NCI-H524 (cell line): ENCODE measurements around the gene ITGB5.
A peak's percentile ranks its signal among the peaks of the same experiment; 100 is the strongest.
"Not testable (repeated sequence)": the region's sequence is repeated elsewhere in the genome, so short reads cannot be mapped to it uniquely, and the experiment has no call there.

Experiments used
- DNase-seq, 2 experiments: peaks; one replicate each; lab custom pipeline; 2025; lab: John Stamatoyannopoulos, UW

Gene ITGB5

DNA sequence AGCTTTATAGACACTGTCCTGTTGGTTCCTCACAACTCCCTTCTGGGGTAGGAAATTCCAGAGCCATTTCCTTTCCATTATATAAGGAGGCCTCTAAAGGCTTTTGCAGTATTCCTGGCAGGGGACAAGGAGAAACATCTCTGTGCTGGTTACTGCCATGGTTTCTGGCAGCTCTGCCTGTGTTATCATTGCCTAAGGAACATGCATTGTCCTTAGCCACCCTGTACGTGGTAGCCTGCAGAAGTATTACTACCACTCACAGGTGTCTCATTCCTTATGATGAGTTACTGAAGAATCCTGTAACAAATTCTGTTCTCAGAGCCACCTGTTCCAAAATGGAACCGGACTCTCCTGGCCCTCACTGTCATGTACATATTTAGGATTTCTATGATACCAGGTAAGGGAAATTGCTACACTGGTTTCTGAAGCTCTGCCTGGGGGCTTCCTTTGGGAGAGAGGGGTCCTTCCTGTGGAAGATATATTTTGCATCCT, 98.9 kb downstream of the ITGB5 start:
- no peak for DNase-seq

DNA sequence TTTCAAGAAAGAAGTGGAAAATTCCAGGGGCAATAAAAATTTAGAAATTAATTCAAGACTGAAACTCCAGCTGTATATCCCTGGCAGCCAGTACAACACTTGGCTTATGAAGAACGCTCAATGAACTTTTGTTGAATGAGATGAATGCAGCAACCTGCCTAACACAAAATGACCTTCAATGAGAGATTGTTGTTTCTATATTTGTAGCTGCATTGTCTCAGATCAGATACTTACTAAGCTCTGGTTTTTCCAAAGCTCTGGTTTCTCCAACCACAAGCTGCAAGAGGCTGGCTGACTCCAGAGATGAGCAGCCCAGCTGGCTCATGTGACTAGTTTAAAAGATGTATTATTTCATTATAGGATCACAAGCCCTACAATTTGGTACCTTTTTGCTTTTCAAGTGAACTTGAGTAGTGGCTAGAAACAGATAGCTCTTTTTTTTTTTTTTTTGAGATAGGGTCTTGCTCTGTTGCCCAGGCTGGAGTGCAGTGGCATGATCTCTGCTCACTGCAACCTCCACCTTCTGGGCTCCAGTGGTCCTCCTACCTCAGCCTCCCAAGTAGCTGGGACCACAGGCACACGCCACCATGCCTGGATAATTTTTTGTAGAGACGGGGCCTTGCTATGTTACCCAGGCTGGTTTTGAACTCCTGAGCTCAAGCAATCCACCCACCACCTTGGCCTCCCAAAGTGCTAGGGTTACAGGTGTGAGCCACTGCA, 99.5 kb downstream of the ITGB5 start:
- no peak for DNase-seq

GRCh38 chr3:124786511-124787241, 100.5 kb downstream of the ITGB5 start:
- DNase-seq, result no peak

- no peak for DNase-seq
Observed at GRCh38 chr3:124785973-124786372, 101.2 kb downstream of the ITGB5 start.

DNA sequence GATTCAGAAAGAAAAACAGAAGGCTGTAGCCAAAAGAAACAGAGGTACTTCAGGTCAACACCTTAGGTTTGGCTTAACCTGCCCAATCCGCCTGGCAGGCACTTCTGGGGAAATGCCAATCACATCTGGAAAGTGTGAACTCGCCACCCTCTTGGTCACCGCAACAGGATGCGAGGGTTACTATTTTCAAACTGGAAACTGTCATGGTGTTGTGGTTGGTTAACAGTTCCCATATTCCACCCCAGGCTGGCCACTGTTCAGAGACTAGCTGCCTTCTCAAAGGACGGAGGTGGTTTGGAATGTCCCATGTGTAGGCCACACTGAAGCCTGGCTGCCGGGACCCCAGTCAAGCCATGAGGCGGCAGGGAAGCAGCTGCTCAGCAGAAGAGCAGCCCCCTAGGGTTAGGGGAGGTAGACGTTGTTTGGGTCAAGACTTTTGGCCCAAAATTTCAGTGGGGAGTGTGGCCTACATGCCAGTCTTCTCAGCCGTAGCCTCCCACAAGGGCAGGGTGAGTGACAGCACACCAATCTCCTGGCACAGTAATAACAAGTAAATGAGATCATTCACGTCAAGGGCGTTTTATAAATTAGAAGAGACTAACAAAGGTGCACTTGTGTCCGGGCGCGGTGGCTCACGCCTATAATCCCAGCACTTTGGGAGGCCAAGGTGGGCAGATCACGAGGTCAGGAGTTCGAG, 102.3 kb downstream of the ITGB5 start:
- no peak for DNase-seq

DNA sequence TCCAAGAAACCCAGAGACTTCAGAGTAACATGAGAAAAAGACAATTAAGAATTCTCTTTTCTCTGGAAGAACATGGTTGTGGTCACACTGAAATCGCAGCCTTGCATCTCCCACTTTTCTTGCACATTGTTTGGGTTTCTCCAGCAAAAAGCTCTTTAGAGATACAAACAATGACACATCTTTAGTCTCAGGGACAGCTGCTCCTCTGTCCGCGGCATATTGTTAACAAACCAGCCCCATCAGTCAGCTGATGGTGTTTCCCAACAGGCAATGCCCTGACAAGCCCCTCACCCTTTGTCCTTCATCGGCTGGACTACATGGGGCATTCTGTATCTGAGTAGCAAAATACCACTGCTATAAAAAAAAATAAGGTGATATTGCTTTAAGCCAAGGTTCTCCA, 103.5 kb downstream of the ITGB5 start:
- DNase-seq, result no peak

DNA sequence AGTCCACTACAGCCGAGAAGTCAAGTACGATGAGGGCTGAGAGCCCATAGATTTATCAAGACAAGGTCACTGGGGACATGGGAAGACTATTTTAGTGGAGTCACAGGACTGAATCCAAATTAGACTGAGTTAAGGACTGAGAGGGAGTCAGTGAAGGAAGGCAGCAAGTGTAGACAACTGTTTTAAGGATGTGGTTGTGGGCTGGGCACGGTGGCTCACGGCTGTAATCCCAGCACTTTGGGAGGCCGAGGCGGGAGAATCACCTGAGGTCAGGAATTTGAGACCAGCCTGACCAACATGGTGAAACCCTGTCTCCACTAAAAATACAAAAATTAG, 104.8 kb downstream of the ITGB5 start:
- DNase-seq, result not testable (repeated sequence)

DNA sequence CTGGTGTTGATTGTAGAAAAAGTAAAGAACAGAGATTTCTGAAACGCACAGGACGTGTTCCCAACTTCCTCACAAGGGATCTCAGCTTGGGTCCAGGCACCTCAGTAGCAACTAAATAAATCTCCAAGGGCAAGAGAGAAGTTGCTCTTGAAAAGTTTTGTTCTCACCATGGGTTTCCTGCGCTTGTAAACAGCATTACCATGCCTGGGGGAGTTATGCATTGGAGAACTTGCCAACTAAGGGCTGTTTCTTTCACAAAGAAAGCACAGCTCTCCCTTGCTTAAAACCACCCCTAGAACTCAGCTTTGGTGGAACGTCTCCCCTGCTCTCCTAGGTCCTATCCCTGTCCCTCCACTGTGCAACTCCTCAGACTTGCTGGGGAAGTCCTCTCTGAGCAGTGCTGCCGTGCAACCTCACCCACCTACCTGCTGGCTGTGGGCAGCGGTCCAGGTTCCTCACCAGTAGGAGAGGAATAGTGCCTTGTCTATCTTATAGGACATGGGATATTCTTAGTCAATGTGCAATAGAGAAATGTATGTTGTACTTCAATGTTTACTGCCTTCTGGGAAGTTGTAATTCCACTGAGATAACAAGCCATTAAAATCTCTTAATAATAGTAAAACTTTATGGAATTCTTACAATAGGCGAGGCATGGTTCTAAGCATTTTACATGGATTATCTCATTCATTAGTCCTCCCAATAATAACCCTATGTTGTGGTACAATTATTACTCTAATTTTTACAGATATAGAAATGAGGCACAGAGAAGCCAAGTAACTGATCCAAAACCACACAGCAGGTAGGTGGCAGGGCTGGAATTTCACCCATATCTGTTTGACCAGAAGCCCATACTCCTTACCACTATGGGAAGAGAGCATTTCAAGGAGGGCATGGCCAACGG, 105.4 kb downstream of the ITGB5 start:
- DNase-seq, result no peak

- DNase-seq, result peak in 1 of 2 experiments; percentile 19
Observed at GRCh38 chr3:124780761-124781475, 106.2 kb downstream of the ITGB5 start.

- no peak for DNase-seq
Observed at GRCh38 chr3:124780356-124780755, 106.8 kb downstream of the ITGB5 start.

DNA sequence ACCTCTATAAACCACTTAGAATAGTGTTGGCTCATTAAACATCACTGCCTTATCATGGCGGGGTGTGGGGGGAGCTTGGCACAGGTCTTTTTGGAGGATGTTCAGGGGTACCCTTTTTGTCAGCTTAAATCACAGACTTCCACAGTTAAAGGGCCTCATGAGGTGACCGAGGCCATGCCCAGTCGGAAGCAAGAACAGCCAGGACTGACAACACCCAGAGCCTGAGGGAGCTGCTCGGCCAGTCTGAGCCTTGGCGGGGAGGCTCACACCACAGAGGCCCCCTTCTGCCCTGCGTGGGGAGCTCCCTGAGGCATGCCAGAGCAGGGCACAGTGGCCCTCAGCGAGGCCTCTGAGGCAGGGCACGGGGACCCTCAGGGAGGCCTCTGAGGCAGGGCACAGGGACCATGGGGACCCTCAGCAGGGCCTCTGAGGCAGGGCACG, 107.4 kb downstream of the ITGB5 start:
- DNase-seq, result no peak

DNA sequence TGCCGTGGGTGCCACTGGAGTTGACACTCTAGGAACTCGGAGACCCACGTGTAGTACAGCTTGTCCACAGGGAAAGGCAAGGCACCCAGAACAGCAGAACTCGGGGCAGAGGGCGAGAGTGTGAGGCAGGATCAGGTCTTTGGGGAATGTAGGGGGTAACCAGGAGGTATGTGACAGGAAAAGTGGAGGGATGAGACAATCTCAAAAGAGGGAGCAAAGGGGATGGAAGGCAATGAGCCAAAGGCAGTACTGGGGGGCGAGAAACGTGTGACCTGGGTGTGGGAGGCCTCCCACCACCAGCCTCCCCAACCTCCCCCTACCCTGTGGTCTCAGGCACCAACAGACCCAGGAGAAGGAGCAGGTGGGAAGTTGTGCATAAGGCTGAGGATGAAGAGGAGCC, 108.0 kb downstream of the ITGB5 start:
- no peak for DNase-seq

DNA sequence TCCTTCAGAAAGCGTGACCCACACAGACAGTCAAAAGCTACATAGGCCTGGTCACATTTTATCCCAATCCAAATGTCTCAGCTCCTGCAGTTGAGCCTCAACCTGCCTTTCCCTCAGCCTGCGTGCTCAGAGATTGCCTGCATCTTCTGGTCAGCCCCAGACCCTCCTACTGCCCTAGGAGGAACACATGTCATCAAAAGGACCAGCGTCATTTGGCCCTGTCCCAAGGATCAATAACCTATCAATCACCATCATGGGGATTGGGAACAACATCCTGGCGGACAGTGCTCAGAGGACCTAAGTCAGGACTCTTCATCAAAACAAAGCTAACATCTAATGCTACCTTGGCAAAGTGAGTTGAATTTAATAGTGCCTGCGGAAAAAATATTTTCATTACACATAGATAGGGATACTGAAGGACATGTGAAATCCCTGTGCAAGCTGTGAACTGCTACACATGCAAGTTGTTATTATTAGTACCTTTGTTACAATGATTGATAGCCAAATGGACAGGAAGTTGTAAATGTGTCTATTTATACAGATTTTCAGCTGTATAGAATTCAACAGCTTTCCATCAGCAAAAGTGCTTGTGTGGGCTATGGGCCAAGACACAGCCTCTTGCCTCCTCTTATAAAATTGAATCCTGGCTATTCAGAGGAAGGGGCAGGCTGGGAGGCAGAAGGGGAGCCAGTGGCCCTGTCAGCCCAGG, 109.2 kb downstream of the ITGB5 start:
- DNase-seq, result no peak

DNA sequence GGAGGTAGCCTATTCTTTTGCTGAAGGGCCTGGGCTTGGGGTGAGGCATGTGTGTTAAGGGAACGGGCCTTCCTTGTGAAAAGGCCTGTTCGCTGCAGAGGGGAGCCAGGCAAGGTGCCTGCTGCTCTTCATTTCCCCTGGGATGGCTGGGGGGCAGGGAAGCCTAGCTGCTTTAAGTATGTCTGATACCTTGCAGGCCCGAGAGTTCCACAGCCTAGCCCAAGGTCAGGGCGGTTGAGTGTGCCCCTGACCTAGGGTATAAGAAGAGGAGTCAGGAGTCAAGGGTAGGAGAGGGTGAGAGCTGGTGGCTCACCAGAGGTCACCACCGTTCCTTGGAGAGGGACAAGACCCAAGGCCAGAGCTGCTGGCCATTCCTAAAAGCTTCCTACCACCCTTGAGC, 110.3 kb downstream of the ITGB5 start:
- no peak for DNase-seq

- DNase-seq, result peak; percentile 93 to 95
Observed at GRCh38 chr3:124775877-124776276, 111.3 kb downstream of the ITGB5 start.

DNA sequence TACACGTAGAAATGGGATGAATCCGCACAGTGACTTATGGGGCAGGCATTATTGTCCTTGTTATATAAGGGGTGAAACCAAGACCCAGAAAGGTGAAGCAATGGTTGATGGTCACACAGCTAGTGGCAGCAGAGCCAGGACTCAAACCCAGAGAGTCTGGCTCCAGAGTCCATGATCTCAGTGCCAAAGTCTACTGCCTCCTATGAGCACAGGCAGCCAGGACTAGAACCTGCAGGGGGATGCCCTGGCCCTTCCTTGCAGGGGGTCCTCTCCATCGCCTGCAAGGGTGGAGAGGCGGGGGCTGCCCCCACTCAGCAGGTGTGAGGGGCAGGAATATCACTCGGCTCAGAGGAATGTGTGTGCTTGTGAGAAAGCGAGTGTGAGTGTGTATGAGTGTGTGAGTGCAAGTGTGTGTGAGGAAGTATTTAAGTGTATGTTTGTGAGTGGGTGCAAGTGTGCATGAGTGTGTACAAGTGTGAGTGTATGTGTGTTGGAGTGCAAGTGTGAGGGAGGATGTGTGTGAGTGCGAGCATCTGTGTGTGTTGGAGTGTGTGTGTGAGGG, 112.2 kb downstream of the ITGB5 start:
- no peak for DNase-seq

DNA sequence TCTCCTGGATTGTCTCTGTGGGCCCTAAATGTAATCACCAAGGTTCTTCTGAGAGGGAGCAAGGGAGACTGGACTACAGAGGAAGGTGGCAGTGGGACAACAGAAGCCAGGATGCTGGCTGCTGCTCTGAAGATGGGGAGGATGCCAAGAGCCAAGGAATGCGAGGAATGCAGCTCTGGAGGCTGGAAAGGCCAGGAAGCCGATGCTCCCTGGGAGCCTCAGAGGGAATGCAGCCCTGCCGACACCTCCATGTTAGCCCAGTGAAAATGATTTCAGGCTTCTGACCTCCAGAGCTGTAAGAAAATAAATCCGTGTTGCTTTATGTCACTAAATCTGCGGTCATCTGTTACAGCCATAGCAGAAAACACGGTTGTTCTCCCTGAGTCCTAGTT, 112.8 kb downstream of the ITGB5 start:
- no peak for DNase-seq

DNA sequence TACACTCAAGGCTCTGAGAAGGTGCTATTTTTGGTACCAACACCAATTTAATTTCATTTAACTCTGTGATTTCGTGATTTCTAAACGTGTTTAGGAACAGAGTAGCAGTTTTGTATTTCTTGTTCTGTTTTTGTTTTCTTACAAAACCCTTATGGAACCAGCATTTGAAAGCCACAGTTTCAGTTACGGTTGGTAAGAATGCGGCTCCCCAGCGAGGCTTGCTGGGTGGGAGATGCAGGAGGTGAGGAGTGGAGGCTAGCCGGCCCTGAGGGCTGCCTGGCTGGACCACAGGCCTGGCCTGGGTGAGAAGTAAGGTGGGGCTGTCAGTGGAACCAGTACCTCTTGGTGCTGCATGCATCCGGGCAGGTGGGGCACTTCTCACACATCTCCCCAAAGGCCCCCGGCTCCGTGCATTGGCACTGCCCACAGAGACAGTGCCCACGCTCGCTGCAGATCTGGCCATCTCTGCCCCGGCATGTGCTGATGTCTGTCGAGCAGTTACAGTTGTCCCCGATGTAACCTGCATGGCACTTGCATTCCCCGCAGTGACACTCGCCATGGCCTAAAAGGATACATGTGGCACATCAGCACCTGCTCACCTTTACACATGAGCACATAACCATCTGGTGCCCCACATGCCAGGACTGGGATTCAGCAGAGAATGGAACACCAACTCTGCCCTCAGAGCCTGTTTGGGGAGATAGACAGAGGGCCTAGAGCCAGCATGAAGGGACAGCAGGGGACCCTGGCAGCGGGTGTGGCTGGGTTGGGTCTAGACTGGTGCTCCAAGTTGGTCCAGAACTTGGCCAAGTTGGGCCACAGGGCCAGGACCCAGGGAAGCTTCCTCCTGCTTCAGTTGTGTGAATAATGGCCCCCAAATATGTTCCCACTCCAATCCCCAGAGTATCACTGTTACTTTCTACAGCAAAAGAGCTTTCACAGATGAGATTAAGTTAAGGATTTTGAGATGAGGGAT, 113.5 kb downstream of the ITGB5 start:
- DNase-seq, result peak; percentile 69 to 86
